ENCODE results near the gene CAPN13. TPM values are rescaled to one million over a fixed set of nuclear protein-coding genes. Genes with fewer than 3 reads are reported as not detected.

CAPN13 gene
- total RNA-seq, 2 donors from 2014 or later, result 5.6 to 21.3 TPM

DNA sequence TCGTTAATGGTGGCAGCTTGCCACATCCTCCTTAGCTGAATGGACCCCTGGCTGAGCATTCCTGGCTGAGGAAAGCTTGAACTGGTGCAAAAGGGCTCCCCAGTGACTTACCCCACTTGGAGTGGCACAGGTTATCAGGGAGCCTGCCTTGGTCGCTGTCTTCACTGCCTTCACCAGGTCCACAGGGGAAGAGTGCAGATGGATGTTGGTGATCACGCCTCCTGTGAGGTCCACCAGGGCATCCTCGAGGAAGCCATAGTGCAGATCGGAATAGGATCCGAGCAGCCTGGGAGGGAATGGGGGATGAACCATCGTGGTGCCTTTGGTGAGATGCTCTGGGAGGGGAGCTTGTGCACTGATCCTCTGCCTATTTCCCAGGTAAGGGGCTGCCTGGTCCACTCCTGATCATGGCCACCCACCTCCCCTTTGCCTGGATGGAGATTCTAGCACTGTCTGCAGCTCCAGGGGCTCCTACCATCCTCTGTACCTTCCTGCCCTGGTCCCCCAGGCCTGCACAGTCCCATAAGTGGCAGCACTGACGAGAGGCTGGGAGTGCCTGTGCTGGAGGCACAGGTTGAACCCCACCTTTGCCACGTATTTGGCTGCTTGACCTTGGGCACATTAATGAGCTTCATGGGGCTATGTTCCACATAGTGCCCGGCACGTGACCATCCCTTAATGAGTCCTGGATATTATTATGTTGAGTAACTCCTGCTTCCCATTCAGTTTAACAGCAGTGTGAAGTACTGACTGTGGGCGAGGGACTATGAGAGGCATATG is 43.0 kb downstream of the CAPN13 start:
- no peak overlapping the region for H3K27ac ChIP-seq
- ATAC-seq, result no peak
- TF ChIP-seq POLR2A (IDR thresholded peaks at IDR 0.05), result no peak
- TF ChIP-seq, protein P1, sequence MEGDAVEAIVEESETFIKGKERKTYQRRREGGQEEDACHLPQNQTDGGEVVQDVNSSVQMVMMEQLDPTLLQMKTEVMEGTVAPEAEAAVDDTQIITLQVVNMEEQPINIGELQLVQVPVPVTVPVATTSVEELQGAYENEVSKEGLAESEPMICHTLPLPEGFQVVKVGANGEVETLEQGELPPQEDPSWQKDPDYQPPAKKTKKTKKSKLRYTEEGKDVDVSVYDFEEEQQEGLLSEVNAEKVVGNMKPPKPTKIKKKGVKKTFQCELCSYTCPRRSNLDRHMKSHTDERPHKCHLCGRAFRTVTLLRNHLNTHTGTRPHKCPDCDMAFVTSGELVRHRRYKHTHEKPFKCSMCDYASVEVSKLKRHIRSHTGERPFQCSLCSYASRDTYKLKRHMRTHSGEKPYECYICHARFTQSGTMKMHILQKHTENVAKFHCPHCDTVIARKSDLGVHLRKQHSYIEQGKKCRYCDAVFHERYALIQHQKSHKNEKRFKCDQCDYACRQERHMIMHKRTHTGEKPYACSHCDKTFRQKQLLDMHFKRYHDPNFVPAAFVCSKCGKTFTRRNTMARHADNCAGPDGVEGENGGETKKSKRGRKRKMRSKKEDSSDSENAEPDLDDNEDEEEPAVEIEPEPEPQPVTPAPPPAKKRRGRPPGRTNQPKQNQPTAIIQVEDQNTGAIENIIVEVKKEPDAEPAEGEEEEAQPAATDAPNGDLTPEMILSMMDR (IDR thresholded peaks at IDR 0.05), result no peak
- H3K4me1 ChIP-seq, result no peaks in the 10 kb centered on the region
- no peaks in the 10 kb centered on the region for H3K9me3 ChIP-seq
- WGBS, 2 donors, result 71 to 75% methylated on average over 10 to 12 of the region's 12 CpGs
- no peak for DNase-seq
- intact Hi-C loops (cut with DNase I), result no loop called here
- H3K27me3 ChIP-seq, result no peaks in the 10 kb centered on the region
- no peak overlapping the region for H3K4me3 ChIP-seq
- H3K36me3 ChIP-seq (replicated peaks in 1 of 2; ENCODE audit: insufficient read depth in 1 of 2, low read depth in 2 of 2), result no peaks in the 10 kb centered on the region

DNA sequence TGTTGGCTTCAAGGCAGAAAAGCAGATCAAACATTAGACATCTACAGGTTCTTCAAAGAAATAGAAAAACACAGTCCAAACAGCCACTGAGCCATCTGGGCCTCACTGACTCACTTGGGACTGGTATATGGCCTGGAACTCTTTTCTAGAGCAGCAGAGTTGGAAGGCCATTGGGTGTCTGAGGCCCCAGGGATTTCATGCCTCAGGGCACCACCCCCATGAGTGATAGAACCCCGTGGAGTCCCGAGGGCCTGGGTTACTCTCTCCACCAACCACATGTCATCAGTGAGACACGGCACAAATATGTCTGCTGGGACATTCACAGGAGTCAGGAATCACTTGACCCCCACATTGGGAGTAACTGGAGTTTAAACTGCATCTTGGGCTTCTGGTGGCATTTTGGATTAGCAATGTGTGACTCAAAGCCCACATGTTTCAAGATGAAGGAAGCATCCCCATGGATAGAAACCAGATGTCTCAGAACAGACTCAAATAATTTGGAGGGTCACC is 44.0 kb downstream of the CAPN13 start:
- H3K4me3 ChIP-seq, result no peak overlapping the region
- WGBS, 2 donors, result 70% methylated on average over 3 of the region's 3 CpGs; no CpG with 5 or more reads in 1 of the 2 donors
- TF ChIP-seq POLR2A (IDR thresholded peaks at IDR 0.05), result no peak
- TF ChIP-seq, protein P1 (IDR thresholded peaks at IDR 0.05), result no peak
- no peaks in the 10 kb centered on the region for H3K9me3 ChIP-seq
- no peaks in the 10 kb centered on the region for H3K36me3 ChIP-seq (replicated peaks in 1 of 2; ENCODE audit: insufficient read depth in 1 of 2, low read depth in 2 of 2)
- H3K27me3 ChIP-seq, result no peaks in the 10 kb centered on the region
- ATAC-seq (no peak), DNase-seq (no peak)
- no peaks in the 10 kb centered on the region for H3K4me1 ChIP-seq
- intact Hi-C loops (cut with DNase I), result no loop called here
- no peak overlapping the region for H3K27ac ChIP-seq

DNA sequence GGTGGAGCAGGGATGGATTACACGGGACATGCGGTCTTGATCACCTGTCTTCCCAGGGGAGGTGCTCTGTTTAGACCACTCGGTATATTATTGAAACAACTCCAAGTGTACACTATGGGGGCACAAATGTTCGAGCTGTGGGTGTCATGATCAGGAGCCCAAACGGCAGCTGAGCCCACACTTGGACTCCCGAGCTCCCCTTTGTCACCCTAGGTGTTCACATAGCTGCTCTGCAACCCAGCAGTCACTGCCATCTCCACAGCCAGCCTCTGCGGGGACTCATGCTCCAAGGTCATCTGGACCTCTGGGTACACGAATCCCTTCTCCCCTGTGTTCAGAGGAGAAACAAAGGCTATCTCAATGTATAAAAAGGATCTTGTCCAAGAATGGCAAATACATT is 46.0 kb downstream of the CAPN13 start:
- DNase-seq (no peak), ATAC-seq (no peak)
- no peaks in the 10 kb centered on the region for H3K36me3 ChIP-seq (replicated peaks in 1 of 2; ENCODE audit: insufficient read depth in 1 of 2, low read depth in 2 of 2)
- H3K4me3 ChIP-seq, result no peak overlapping the region
- no peaks in the 10 kb centered on the region for H3K9me3 ChIP-seq
- no peaks in the 10 kb centered on the region for H3K27me3 ChIP-seq
- no peak for TF ChIP-seq POLR2A (IDR thresholded peaks at IDR 0.05)
- TF ChIP-seq, protein P1 (IDR thresholded peaks at IDR 0.05), result no peak
- H3K4me1 ChIP-seq, result peaks cover 3% of the 10 kb centered on the region
- H3K27ac ChIP-seq, result no peak overlapping the region
- intact Hi-C loops (cut with DNase I), result no loop called here
- WGBS, 2 donors, result 66 to 80% methylated on average over 8 of the region's 8 CpGs

DNA sequence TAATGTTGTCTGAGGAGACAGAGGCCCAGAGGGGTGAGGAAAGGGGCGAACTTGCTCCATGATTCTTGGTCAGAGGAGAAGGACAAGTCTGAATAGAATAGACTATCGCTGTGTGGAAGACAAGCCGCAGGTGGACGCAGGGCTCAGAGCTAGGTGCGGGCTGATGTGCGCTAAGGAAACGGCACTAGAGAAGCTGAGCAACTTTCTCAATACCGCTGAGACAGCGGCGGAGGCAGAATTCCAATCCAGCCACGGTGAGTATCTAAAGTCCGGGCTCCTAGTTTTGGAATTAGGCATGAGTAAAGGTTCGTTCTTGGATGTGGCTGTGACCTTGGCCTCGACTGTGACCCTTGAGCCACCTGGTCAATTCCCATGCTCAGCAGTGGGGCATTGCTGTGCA is 47.8 kb downstream of the CAPN13 start:
- DNase-seq (no peak), ATAC-seq (no peak)
- no peak overlapping the region for H3K27ac ChIP-seq
- no peak overlapping the region for H3K4me3 ChIP-seq
- no peaks in the 10 kb centered on the region for H3K27me3 ChIP-seq
- no peaks in the 10 kb centered on the region for H3K9me3 ChIP-seq
- intact Hi-C loops (cut with DNase I), result no loop called here
- peaks cover 12% of the 10 kb centered on the region for H3K4me1 ChIP-seq
- H3K36me3 ChIP-seq (replicated peaks in 1 of 2; ENCODE audit: insufficient read depth in 1 of 2, low read depth in 2 of 2), result no peaks in the 10 kb centered on the region
- 89 to 90% methylated on average over 14 of the region's 14 CpGs for WGBS, 2 donors
- no peak for TF ChIP-seq POLR2A (IDR thresholded peaks at IDR 0.05)
- TF ChIP-seq, protein P1 (IDR thresholded peaks at IDR 0.05), result no peak
